Endometrial microvascular endothelial cells (primary cell): ENCODE data around the gene BNIP5. TPM values are rescaled to one million over a fixed set of nuclear protein-coding genes. Genes with fewer than 3 reads are reported as not detected.

Experiments used
- in situ Hi-C: cut with HindIII; loops from 2 replicates; pipeline ENCODE4 v1.10.0; 2017; ENCODE audit warnings: low sequenced_read_pairs, low pct_unique_long_range_greater_than_20kb; ENCODE audit errors: inconsistent ontology term
- total RNA-seq: library from RNA; depleted of rRNA; stranded (reverse); fragments of >200 nt; gene quantifications from one replicate; pipeline ENCODE4 v1.2.3, GENCODE V29; 2015; ENCODE audit errors: inconsistent ontology term

Gene BNIP5
- total RNA-seq, 1 donor from 2014 or later = not detected

DNA sequence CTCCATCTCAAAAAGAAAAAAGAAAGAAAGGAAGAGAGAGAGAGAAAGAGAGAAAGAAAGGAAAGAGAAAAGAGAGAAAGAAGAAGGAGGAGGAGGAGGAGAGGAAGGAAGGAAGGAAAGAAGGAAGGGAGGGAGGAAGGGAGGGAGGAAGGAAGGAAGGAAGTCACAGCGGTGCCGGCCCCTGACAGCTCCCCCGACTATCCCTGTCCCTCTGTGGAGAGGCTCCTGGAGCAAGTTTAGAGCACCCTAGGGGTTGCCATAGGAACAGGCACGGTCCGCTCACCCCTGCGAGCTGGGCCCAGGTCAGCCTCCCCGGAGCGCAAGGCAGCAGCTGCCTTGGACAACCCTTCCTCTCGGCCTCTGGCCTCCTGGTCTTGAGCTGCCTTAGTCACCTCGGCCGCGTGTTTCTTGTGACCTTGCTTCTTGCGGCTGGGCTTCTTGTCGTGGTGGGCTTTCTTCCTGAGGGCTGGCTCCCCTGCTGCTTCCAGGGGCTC, 6.8 kb downstream of the BNIP5 start:
- in situ Hi-C loops = no loop called here

DNA sequence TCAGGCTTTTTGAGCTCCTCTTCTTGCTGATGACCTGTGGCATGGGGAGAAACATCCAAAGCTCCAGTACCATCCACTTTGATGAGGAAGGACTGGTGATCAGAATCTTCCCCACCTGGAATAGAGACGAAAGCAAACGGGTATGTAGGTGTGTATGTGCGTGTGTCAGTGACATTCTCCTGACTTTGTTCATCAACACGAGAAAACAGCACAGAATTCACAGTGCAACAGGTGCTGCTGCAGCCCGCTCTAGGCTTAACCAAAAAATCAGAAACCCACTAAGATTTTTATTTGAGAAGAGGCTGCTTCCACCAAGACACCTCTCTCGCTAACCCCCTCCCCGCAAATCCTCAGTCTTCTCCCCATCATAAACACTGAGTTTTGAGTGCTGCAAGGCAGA, 8.1 kb downstream of the BNIP5 start:
- in situ Hi-C loops = no loop called here

GRCh38 chr6:36327919-36328236, 8.8 kb downstream of the BNIP5 start:
- in situ Hi-C loops = no loop called here

- in situ Hi-C loops = no loop called here
Observed at GRCh38 chr6:36327226-36327918, 9.3 kb downstream of the BNIP5 start.

DNA sequence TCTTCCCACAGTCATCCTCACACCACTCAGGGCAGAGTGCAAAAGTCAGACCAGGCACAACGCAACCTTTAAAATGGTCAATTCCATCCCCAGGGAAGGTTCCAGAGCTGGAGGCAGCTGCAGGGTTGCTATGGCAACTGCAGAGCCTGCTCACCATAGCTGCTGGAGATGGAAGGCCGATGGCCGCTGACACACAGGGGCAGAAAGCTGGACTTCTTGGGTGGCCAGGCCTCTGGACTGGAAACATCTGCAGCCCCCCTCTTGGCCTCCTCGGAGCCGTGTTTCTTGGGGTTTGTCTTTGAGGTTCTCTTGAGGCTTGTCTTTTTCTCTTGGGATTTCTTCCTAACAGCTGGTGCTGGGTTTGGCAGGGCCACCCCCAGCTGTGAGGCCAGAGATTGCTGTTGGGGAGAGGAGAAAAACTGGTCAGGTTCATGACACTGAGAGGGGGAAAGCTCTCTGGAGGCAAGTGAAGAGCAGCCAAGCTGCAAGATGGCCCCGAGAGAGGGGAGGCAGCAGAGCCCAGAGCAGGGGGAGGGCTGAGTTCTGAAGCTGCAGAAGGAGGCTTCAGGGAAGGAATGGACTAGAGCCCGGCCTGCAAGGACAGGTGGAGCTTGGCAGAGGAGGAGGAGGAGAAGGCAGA, 10.2 kb downstream of the BNIP5 start:
- in situ Hi-C loops = no loop called here

DNA sequence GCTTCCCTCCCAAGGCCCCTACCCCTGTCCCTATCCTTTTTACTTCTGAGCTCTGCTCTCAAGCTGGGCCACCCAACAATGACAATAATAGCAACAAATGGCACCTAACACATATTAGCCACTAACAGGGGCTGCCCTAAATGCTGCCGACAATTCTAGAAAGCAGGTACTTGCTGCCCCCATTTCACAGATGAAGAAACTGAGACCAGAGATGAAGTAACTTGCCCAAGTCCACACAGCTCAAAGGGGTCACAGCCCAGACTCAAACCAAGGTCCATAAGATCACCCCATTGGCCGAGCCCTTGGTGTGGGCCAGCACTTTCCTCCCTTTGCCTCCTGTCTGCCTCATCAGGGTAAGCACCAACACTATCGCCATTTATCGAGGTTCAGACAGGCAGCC, 12.0 kb downstream of the BNIP5 start:
- in situ Hi-C loops = no loop called here

- in situ Hi-C loops = no loop called here
Observed at GRCh38 chr6:36324191-36324590, 12.5 kb downstream of the BNIP5 start.

DNA sequence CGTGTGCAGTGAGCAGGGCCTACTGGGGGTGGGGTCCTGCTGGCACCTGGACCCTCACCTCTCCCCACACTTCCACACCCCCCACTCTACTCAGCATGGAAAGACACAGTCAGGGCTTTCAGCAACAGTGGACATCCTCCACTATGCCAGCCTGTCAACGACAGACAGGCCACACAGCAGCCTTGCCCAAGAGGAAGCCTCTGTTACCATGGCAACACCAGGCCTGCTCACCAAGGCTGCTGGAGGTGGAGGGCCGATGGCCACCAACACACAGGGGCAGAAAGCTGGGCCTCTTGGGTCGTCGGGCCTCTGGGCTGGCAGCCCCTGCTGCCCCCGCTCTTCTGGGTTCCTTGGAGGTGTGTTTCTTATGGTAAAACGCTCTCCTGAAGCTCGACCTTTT, 13.6 kb downstream of the BNIP5 start:
- in situ Hi-C loops = no loop called here

DNA sequence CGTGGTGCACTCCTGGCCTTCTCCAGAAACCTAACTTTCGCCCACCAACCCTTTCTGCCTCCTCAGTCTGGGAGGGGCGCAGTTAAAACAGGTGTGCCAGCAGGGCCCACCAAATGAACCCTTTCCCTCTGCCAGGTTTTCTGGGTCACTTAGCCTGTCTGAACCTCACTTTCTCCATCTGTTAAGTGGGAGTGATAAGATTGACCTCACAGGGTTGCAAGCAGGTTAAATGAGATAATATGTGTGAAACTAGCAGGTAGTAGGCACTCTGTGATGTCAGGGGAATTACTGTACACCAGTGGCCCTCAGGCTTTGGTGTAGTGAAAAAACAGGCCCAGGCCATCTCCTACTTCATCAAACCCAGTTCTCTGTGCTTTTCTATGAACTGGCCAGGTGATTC, 14.1 kb downstream of the BNIP5 start:
- in situ Hi-C loops = no loop called here

DNA sequence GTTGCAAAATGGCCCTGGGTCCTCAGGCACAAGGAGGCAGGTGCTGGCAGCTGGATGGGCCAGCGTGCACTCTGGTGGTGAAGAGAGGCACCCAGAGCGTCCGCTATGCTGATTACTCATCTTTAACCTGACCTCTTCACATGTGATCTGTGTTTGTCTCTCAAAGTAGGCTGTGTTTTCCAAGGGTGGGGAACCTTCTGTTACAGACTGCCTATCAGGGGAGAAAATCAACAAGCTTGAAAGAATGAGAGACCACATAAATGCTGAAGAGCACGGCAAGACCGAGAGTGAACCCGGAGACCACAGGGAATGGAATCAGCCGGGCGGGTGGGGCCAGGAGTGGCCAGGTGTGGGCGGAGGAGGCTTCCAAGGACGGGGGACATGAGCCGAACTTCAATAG, 16.2 kb downstream of the BNIP5 start:
- in situ Hi-C loops = no loop called here

DNA sequence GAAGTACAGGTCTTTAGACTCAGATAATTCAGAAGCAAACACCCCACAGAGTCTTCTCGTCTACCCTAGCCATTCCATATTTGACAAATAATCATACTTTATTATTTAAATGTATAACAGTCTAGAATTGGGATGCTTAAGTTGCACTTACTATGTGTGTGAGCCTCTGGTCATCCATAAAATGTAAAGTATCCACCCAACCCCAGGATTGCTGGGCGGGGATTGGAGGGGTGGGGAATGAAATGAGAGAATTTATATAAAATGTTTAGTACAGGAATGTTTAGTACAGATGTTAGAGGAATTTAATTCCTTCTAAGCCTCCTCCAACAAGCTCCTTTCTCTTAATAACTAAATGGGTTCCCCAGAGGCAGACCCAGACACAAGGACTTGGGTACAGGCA, 16.9 kb downstream of the BNIP5 start:
- in situ Hi-C loops = no loop called here

- in situ Hi-C loops = no loop called here
Observed at GRCh38 chr6:36319436-36319762, 17.3 kb downstream of the BNIP5 start.

DNA sequence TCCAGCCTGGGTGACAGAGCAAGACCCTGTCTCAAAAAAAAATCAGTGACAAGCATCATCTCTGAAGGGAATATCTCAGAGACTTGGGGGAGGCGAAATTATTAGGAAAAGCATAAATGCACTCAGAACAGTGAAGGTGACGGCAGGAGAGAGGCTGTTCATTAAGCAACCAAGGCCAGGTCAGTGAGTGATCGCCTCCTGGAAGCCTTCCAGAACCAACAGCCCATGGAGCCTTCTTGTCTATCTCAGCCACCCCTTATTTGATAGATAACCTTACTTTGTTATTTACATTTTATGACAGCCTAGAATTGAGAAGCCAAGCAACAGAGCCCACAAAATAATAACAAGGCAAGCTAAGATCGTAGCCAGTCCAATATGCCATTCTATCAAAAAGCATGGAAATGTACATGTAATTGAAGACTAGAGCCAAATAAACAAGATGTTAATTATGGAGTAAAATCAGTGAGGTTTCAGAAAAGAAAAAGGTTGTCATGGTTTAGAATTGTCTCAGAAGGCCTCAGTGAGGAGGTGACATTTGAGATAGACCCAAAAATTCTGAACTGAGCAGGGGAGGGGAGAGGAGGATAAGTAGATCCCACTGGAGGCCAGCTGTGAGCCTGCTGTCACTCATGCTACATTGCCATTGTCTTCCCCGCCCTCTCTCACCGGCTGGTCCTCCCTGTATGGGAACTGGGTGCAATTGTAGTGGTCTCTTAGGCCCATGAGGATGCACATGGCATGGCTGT, 17.8 kb downstream of the BNIP5 start:
- in situ Hi-C loops = no loop called here

DNA sequence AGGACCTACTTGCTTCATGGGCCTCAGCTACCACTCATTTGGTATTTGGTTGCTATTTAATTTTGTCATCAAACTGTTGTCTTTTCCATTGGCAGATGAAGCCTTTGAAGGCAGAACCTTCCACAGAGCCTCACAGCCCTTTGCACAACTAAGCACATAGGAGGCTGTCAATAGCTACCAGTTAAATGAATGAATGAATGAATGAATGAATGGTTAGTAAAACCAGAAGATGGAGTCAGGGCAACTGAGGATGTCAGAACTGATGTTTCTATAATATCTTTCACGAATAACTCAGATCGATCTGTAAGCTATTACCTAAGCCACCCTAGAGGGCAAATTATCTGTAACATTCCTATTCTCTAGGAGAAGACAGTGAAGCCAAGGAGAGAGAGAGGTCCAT, 19.1 kb downstream of the BNIP5 start:
- in situ Hi-C loops = no loop called here

DNA sequence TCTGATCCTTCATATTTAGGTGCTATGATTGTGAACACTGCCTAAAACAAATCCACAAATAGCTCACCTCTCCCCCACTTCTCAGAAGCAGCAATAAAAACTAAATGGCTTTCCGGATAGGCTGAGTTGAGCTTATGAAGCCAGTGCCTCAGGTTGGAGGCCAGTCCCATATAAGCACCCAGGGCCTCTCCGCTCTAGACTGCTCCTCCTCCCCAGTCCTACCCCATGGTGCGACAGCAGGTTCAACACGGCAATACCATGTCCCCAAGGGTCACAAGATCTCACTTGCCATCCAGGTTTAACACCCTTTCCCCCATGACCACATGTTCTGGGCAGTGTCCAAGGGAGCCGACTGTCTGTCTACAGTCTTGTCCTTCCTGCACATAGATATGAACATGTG, 20.8 kb downstream of the BNIP5 start:
- in situ Hi-C loops = no loop called here

DNA sequence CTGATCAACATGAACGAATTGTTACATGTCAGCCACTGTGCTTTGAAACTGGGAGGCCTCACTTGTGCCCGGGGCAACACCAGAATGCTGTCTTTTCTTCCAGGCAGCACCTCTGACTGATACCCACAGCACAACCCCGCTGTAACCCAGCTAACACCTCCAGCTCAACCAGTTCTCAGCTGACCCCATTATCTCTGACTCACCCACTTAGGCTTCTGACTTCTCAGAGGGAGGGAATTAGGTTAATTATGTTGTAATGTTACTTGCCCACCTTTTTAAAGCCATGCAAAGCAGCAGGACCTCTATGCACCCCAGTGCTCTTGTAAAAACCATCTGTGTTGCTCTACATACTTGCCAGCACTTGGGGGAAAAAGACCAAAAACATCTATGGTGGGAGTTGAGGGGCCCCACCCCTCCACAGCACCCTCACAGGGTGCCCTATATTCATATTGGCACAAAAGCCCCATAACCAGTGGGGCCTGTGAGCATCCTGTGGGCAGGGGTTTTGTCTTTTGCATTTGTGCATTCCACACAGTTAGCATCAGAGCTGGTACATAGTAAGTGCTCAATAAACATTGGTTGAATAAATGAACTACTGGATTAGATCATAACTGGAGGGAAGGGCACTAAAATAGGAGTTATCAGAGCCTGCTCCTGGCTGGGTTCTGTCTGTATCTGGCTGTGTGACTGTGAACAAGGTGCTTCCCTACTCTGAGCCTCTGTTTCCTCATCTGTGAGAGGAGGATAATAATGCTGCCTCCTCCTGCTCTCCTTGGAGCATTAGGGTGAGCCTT, 22.3 kb downstream of the BNIP5 start:
- in situ Hi-C loops = no loop called here

- in situ Hi-C loops = no loop called here
Observed at GRCh38 chr6:36313649-36313936, 23.1 kb downstream of the BNIP5 start.

DNA sequence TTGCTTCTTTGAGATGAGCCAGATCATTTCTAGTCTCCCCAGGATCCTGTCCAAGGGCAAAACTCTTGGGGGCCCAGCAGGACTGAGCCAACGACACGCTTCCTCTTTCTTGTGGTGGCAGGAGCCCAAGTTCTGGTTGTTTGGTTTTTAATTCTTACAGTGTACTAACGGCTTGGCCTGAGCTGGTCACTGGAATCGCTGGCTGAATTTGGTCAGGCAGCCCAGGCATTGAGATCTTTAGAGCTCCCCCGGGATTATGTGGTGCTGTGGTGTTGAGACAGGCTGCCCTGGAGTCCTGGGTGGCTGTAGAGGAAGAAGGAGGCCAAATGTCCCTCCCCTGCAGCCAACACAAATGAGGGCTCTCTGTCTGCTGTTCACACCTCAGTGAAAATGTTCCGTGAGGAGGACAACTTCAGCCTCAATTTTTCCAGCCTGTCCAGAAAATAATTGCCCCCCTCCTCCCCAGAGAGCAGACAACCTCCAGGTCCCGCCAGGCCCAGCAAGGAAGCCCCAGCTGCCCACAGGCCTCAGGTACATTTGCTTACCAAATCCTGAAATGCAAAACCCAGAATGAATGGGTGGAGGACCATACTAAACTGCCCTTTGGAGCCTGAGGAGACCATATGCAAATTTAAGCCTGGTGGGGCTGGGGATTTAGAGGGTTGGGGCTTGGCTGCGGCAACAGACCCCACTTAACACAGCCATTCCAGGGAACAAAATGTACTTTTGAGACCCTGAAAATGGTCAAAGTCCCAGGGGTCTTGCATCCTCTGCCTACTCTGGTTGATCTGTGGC, 23.6 kb downstream of the BNIP5 start:
- in situ Hi-C loops = no loop called here

DNA sequence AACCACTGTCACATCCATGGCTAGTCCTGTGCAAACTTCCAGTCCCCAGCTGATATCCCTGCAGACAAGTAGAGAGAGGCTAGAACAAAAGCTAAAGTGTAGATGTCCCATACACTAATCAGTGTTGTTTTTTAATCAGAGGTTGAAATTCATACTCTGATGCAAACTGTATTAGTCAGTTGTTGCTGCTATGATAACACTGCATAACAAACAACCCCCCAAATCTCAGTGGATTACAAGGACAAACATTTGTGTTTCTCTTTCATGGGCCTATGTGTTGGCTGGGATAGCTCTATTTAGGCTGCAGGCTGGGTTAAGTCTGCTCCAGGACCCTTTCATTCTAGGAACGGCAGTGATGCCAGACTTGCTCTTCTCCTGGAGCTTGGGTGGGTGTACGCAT, 26.8 kb downstream of the BNIP5 start:
- in situ Hi-C loops = no loop called here
